HG03060 (cell line): ENCODE results near the gene VASP.

ENCODE experiments used
- ATAC-seq: cut with Tn5 transposase; IDR thresholded peaks from one replicate; pipeline ENCODE4 v1.9.1; 2021; ENCODE audit warnings: low read depth, moderate number of reproducible peaks; ENCODE audit not compliant: unreplicated experiment

VASP gene

DNA sequence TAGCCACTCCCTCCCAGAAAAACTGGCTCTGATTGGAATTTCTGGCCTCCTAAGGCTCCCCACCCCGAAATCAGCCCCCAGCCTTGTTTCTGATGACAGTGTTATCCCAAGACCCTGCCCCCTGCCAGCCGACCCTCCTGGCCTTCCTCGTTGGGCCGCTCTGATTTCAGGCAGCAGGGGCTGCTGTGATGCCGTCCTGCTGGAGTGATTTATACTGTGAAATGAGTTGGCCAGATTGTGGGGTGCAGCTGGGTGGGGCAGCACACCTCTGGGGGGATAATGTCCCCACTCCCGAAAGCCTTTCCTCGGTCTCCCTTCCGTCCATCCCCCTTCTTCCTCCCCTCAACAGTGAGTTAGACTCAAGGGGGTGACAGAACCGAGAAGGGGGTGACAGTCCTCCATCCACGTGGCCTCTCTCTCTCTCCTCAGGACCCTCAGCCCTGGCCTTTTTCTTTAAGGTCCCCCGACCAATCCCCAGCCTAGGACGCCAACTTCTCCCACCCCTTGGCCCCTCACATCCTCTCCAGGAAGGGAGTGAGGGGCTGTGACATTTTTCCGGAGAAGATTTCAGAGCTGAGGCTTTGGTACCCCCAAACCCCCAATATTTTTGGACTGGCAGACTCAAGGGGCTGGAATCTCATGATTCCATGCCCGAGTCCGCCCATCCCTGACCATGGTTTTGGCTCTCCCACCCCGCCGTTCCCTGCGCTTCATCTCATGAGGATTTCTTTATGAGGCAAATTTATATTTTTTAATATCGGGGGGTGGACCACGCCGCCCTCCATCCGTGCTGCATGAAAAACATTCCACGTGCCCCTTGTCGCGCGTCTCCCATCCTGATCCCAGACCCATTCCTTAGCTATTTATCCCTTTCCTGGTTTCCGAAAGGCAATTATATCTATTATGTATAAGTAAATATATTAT, 33.3 kb upstream of the VASP start:
- ATAC-seq: no peak

DNA sequence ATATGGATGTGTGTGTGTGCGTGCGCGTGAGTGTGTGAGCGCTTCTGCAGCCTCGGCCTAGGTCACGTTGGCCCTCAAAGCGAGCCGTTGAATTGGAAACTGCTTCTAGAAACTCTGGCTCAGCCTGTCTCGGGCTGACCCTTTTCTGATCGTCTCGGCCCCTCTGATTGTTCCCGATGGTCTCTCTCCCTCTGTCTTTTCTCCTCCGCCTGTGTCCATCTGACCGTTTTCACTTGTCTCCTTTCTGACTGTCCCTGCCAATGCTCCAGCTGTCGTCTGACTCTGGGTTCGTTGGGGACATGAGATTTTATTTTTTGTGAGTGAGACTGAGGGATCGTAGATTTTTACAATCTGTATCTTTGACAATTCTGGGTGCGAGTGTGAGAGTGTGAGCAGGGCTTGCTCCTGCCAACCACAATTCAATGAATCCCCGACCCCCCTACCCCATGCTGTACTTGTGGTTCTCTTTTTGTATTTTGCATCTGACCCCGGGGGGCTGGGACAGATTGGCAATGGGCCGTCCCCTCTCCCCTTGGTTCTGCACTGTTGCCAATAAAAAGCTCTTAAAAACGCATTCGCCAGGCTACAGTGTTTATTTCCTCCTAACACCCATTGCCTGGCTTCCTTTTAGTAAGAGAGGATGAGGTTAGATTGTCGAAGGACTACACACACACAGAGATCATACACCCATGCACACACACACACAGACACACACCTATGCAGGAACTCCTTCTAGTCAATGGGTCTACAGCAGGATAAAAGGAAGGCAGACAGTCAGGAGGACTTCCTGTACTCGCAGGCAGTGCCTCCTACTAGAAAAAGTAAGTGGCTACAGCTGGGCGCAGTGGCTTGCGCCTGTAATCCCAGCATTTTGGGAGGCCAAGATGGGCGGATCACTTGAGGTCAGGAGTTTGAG, 32.4 kb upstream of the VASP start:
- no peak for ATAC-seq

DNA sequence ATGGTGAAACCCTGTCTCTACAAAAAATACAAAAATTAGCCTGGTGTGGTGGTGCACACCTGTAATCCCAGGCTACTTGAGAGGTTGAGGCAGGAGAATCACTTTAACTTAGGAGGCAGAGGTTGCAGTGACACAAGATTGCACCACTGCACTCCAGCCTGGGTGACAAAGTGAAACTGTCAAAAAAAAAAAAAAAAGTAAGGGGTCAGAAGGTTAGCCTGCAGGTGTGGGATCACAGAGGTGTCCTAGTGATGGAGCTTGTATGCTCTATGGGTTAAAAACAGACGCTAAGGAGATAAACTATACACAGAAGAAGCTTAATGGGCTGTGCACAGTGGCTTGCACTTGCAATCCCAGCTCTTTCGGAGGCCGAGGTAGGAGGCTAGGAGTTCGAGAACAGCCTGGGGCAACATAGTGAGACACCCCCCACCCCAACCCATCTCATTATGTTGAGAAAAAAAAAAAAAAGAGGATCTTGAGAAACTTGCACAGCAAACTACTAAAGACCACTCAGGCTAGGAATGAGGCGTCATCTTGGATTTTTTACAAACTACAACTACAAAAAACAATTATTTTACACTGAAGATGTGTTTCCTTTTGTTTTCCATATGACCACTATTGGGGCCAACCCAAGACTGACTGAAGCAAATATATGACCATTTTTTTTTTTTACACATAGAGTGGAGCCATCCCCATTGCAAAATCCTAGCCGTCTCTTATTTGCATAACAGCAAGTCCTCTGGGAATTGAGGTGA, 31.6 kb upstream of the VASP start:
- ATAC-seq: no peak

DNA sequence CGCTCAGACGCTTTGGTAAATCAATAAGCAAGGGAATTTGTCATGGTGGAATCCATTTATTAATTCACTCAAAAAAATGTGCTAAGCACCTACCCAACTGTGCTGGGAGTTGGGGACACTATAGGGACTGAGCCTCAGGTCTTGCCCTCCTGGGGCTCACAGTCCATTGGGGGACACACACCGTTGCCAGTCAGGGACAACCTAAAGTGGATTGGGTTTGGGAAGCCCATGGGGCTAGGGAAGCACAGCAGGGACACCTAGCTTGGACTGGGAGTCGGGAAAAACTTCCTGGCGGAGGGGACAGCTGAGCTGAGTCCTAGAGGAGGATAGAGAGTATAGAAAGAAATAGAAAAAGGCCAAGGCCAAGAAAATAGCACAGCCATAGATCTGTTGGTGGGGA, 31.0 kb upstream of the VASP start:
- no peak for ATAC-seq

DNA sequence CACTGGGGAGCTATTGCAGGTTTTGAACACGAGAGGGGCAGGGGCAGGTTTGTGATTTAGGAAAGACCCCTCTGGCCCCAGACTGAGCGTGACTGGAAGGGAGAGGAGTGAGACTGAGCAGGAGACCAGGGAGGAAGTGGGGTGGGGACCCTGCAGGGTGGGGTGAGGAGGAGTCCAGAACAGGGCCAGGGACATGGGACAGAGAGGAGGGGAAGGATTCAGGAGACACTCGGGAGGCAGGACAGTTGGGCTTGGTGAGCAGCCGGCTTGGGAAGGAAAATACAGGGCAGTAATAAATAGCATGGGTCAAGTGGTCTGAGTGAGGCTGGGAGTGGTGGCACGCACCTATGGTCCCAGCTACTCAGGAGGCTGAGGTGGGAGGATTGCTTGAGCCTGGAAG, 30.1 kb upstream of the VASP start:
- no peak for ATAC-seq

DNA sequence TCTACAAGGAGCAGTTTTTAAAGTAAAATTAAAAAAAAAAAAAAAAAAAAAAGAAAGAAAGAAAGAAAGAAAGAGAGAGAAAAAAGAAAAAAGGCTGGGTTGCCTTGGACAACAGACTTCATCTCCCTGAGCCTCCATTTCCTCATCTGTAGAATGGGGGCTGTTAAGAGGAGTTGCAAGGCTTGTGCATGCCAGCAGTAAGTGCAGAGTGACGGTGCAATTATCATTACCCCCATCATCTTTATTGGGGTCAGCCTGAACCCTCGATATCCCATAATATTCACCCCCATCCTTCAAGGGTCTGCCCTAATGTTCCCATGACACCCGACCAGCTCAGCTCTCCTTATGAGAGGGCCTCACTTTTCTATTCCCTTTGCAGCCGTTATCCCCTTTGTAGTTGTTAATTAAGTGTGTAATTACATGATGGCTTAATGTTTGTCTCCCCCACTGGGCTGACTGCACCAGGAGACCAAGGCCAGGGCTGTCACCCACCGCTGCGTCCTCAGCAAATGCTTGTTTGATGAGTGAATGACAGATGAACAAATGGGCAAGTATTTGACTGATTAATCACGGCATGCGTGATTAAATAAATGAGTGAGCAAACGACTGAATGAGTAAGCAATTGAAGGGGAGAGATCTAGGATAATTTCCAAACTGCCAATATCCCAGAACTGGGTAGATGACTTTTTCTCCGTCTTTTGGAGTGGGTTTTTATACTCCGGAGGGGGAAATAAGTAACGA, 29.4 kb upstream of the VASP start:
- ATAC-seq: no peak

DNA sequence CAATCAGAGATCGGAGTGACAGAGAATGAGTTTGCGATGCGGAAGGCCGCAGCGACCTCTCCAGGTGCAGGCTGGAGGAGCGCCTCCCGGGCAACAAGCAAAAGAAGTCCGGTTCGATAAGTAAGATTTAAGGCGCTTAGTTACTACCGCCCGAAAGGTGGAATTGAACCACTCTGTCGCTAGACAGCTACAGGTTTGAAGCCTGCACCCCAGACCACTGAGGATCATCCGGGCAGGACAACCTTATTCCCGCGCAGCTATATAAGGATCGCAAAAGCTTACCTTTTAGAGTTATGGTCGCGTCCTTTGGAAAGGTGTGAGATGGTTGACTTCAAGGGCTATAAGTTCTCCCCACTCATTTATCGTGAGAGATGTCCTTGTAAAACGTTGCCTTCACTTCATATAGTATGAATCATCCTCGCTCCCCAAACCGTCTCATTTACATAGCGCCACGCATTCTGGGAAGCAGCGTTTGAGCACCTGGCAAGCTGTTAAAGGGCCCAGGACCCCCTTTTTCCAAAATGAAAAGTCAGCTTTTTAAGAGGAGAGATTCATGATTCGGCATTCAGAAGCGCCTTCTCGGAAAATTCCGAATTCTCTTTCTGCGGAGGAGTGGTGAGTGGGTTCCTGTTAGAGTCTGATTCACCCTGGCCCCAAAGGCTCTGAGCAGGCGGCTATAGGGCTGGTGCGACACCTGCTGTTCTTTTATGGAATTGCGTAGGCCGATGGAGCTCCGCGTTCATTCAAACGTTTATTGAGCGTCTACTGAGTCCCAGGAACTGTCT, 28.6 kb upstream of the VASP start:
- peak; percentile 46 for ATAC-seq

DNA sequence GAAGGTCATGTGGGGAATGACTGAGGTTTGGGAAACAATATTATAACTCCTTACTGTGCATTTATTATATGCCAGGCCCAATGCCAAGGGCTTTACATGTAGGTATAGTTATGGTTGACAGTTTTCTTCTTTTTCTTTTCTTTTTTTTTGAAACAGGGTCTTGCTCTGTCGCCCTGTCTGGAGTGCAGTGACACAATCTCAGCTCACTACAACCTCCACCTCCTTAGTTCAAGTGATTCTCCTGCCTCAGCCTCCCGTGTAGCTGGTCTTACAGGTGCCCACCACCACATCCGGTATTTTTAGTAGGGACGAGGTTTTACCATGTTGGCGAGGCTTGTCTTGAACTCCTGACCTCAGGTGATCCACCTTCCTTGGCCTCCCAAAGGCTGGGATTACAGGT, 24.2 kb upstream of the VASP start:
- no peak for ATAC-seq

DNA sequence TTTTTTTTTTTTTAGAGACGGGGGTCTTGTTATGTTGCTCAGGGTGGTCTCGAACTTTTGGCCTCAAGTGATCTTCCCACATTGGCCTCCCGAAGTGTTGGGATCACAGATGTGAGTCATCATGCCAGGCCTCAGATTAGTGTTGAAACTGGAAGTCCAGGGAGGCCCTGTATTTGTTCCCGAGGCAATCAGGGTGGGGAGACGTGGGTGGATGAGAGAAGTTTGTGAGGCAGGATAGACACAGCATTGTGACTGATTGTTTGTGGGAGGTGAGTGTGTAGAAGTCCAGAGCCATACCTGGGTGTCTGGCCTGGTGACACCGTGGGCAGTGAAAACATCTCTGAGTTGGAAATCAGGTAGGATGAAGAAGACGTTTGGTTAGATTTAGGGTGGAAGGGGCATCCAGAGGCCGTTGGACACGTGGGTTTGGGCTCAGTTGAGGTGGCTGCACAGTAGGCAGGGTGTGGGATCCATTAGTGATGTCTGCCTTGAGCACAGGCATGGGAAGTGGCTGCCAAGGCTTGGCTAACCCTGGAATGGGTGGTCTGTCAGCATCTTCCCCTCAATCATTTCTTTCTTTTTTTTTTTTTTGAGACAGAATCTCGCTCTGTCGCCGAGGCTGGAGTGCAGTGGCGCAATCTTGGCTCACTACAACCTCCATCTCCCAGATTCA, 22.9 kb upstream of the VASP start:
- ATAC-seq: no peak

DNA sequence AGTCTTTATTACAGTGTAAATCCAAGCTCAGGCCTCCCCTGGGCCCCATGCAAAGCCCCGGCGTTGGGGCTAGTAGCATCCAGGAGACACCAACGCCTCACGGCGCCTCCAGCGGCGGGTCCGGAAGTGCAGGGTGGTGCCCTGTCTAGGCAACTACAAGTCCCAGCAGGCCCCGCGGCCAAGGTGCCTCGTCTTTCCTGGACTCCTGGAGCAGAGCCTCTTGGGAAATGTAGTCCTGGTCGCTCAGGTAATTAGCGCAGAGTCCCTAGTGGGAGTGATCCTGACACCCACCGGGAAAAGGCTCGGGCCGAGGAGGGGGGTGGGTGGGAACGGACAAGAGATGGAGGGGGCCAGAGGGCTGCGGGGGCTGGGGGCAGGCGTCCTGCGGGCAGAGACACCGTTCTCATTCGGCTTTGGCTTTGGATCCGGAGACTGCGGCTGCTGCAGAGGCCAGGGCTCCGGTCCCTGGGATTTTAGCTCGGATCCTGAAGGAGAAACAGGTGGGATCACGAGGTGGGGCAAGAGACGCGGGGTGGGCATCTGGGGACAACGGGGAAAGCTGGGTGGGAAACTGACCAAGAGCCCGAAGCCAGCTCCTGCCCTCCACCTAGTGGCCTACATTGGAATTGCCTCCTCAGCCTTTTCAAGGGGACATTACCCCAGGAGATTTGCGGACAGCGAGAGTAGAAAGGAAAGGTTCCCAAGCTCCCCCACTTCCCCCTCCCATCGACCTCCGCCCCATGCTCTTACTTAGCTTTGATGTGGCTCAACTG, 21.8 kb upstream of the VASP start:
- peak; percentile 72 for ATAC-seq

DNA sequence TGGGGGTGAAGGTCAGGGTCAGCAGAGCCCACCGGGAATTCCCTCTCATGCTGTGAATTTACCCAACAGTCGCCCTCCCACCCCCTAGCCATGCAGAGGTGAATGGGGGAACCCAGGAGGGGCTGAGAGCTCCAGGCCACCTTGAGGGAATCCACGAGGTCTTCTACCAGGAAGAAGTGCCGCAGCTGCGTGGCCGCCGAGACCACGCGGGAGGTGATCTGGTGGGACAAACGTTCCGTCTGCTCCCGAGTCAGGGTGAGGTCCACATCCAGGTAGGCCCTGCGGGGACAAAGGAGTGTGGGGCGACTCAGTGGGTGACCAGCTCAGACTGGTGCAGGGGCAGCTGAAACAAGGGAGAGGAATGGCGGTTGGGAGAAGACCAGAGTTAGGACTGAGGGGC, 18.6 kb upstream of the VASP start:
- no peak for ATAC-seq

DNA sequence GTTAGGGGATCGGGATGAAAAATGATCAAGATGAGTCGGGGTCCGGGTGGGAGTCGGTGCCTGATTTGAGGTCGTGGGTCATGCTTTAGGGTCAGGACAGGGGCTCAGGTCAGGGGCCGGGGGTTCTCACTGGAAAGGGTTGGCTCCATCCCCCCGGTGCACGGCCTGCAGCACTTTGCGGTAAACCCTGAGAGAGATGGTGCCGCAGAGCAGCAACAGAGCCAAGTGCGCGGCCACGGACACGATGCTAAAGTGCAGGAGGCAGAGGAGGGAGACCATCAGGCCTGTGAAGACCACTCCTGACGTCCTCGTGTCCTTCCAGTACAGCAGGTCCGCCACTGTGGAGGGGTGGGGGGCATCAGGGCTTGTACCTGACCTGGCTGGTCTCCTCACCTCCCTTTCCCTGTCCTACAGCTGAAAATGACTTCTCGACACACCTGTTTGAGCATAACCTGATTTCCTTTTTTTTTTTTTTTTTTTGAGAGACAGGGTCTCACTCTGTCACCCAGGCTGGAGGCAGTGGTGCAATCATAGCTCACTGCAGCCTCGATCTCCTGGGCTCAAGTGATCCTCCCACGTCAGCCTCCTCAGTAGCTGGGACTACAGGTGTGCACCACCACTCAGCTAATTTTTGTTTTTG, 17.9 kb upstream of the VASP start:
- no peak for ATAC-seq

DNA sequence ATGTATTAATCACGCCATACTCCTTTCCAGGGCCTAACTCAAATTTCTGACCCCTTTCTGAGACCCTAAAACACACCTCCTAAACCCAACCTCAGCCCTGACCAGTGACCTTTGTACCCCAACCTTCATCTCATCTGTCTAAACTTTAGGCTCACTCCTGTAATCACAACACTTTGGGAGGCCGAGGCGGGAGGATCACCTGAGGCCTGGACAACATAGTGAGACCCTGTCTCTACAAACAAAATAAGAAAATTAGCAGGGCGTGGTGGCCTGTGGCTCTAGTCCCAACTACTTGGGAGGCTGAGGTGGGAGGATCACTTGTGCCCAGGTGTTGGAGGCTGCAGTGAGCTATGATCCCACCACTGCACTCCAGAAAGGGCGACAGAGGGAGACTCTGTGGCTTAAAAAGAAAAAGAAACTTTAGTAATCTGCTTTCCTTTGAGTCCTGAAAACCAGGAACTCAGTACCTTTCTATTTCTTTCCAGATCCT, 15.1 kb upstream of the VASP start:
- ATAC-seq: no peak

DNA sequence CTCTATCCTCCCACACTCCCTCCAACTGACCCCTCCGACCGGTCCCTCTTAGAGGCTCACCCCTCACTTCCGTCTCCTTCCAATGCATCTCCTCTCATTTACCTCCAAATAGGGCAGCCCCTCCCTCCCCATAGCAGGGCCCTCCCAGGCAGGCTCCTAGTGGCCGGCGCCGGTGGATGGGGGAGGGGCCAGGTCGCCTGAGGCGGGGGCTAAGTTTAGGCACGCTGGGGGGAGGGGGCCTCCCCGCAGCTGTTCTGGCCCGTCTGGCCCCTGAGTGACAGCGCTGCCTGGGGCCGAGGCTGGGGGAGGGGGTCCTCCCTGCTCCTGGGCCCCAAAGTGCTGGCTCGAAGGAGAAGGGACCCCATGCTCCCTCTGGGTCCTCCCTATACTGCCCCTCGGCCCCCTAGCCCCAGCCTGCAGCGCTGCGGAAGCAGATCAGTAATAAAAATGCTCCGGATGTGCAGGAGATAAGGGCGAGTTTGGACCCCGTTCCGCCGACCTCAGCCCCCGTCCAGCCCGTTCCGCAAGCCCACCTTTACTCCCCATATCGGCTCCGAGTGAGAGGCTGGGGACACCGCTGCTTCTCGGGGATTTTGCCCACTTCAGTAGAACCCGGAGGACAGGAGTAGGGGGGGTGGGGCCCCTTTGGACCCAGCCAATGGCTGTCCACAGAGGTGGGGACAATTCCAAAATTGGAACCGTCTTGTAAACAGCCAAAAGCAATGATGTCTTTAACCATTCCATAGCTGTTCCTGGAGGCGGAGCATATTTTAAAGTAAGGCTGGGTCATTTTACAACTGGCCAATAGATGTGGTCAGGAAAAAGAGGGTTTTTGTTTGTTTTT, 14.4 kb upstream of the VASP start:
- no peak for ATAC-seq

DNA sequence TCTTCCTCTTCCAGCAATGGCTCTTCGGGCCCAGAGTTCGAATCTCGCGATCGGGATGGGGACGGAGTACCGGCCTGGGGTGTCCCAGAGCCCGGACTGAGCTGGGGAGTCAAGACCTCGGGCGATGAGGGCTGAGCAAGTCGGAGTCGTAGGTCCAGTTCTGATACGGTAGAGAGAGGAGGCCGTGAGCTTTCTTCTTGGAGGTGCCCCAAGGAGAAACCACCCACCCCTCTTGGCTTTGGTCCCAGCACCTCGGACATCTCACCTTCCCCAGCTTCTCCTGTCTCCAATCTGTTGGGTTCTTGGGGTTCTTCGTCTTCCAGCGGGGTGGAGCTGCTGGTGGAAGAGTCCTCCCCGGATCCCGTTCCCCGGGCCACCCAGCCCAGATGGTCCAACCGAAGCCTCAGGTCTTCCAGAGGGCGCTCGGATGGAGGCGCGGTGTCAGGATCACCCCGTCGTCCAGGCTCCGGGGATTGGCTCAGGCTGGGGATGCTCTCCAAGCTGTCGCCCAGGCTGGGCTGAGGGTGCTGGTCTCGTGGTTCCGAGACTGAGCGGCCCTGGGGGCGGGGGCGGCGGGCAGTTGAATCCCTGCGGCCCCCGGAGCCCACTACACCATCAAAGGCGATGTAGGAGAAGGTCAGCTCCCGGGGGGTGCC, 12.9 kb upstream of the VASP start:
- no peak for ATAC-seq

DNA sequence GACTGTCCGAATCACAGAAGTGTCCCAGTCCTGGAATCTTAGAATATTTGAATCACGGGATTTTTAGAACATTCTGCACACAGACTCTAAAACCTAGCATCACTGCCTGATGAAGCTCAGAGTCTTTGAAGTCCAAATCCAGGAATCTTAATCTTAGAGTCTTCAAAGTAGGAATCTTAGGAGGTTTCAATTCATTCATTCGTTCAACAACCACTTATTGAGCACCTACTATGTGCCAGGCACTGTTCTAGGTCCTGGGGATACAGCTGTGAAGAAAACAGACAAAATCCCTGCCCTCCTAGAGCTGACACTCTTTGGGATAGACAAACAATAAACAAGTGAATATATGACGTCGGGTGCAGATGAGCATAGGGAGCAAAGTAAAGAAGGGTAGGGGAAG, 12.1 kb upstream of the VASP start:
- ATAC-seq: no peak
